MM.1S (cell line): ENCODE data around the gene NMRK2.

ENCODE experiments used
- DNase-seq: peaks from one replicate; pipeline ENCODE4 v3.0.0-alpha.2; 2015
- H2AFZ ChIP-seq: fragments of 300-600 bp; sonication (generic); 2 replicates; pipeline ENCODE4 v1.6.0; 2016; ENCODE audit warnings: antibody characterized with exemption, low read length
- H3F3A ChIP-seq: fragments of 300-600 bp; sonication (generic); 2 replicates; pipeline ENCODE4 v1.6.1; 2016; ENCODE audit warnings: mild to moderate bottlenecking, antibody characterized with exemption, low read length, moderate library complexity, mixed read lengths; ENCODE audit not compliant: insufficient read depth
- H3K27ac ChIP-seq: fragments of 300-600 bp; sonication (generic); 2 replicates; pipeline ENCODE4 v1.5.1; 2016; ENCODE audit warnings: mild to moderate bottlenecking, low read length
- H3K27me3 ChIP-seq: fragments of 300-600 bp; sonication (generic); replicated peaks from 2 replicates; pipeline ENCODE4 v1.6.0; 2016; ENCODE audit warnings: low read length; ENCODE audit not compliant: insufficient read depth
- H3K36me3 ChIP-seq: fragments of 300-600 bp; sonication (generic); replicated peaks from 2 replicates; pipeline ENCODE4 v1.6.1; 2016; ENCODE audit warnings: mild to moderate bottlenecking, low read length, mixed read lengths; ENCODE audit not compliant: insufficient read depth
- H3K4me1 ChIP-seq: fragments of 300-600 bp; sonication (generic); 2 replicates; pipeline ENCODE4 v1.6.1; 2016; ENCODE audit warnings: low read length, mixed read lengths
- H3K4me2 ChIP-seq: fragments of 300-600 bp; sonication (generic); 2 replicates; pipeline ENCODE4 v1.6.0; 2016; ENCODE audit warnings: low read depth, low read length
- H3K4me3 ChIP-seq: fragments of 300-600 bp; sonication (generic); 2 replicates; pipeline ENCODE4 v1.5.1; 2016; ENCODE audit warnings: low read length, mixed read lengths
- H3K79me2 ChIP-seq: fragments of 300-600 bp; sonication (generic); 2 replicates; pipeline ENCODE4 v1.6.1; 2016; ENCODE audit warnings: mixed run types, low read length, mixed read lengths
- H3K9ac ChIP-seq: fragments of 300-600 bp; sonication (generic); 2 replicates; pipeline ENCODE4 v1.6.1; 2016; ENCODE audit warnings: low read length, mixed read lengths
- H3K9me2 ChIP-seq: fragments of 300-600 bp; sonication (generic); replicated peaks from 2 replicates; pipeline ENCODE4 v1.6.1; 2016; ENCODE audit warnings: mild to moderate bottlenecking, low read length, mixed read lengths; ENCODE audit not compliant: insufficient read depth
- H3K9me3 ChIP-seq: fragments of 300-600 bp; sonication (generic); replicated peaks from 2 replicates; pipeline ENCODE4 v1.6.1; 2016; ENCODE audit warnings: mild to moderate bottlenecking, low read length, mixed read lengths; ENCODE audit not compliant: insufficient read depth
- H4K20me1 ChIP-seq: fragments of 300-600 bp; sonication (generic); 2 replicates; pipeline ENCODE4 v1.6.1; 2016; ENCODE audit warnings: mild to moderate bottlenecking, low read length, moderate library complexity, mixed read lengths; ENCODE audit not compliant: insufficient read depth
- CTCF ChIP-seq: fragments of 300-600 bp; sonication (generic); IDR thresholded peaks from 2 replicates; pipeline ENCODE4 v1.5.1; 2016; ENCODE audit warnings: antibody characterized with exemption, low read length, mixed read lengths
- EZH2 ChIP-seq: fragments of 300-600 bp; sonication (generic); optimal IDR thresholded peaks from 2 replicates; pipeline ENCODE3; 2017; ENCODE audit warnings: low read depth, mild to moderate bottlenecking, antibody characterized with exemption, low read length, mixed read lengths
- EZH2phosphoT487 ChIP-seq: fragments of 300-600 bp; sonication (generic); IDR thresholded peaks from 2 replicates; pipeline ENCODE4 v1.6.1; 2018; ENCODE audit warnings: antibody characterized with exemption, low read length

NMRK2 gene

GRCh38 chr19:3987619-3988371 is 54.9 kb downstream of the NMRK2 start:
- peak; percentile 95 for DNase-seq
- peak overlapping the region; percentile 88 for H3K4me3 ChIP-seq
- peaks cover 62% of the 10 kb centered on the region for H3F3A ChIP-seq
- no peaks in the 10 kb centered on the region for H3K9me3 ChIP-seq
- peak overlapping the region; percentile 59; the same call in 1 of the 2 replicates for H3K9ac ChIP-seq
- peaks cover 19% of the 10 kb centered on the region for H3K36me3 ChIP-seq
- H4K20me1 ChIP-seq, result peaks cover 20% of the 10 kb centered on the region
- H3K9me2 ChIP-seq, result no peaks in the 10 kb centered on the region
- H3K79me2 ChIP-seq, result peaks cover 25% of the 10 kb centered on the region
- no peak for TF ChIP-seq EZH2
- TF ChIP-seq EZH2phosphoT487, result no peak
- peak; percentile 79 for TF ChIP-seq CTCF
- H3K4me1 ChIP-seq, result peaks cover 13% of the 10 kb centered on the region
- peak overlapping the region; percentile 74; the same call in 1 of the 2 replicates for H3K27ac ChIP-seq
- H2AFZ ChIP-seq, result peak overlapping the region; percentile 58
- no peaks in the 10 kb centered on the region for H3K27me3 ChIP-seq
- H3K4me2 ChIP-seq, result peak overlapping the region; percentile 78

DNA sequence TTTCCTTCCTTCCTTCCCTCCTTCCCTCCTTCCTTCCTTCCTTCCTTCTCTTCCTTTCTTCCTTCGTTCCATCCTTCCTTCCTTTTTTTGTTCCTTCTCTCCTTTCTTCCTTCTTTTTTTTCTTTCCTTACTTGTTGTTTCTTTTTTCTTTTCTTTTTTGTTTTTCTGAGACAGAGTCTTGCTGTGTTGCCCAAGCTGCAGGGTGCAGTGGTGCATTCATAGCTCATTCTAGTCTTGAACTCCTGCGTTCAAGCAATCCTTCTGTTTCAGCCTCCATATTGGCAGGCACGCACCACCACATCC is 57.9 kb downstream of the NMRK2 start:
- H2AFZ ChIP-seq, result peak overlapping the region; percentile 60

More for the DNA sequence above, 57.9 kb downstream of the NMRK2 start:
- Histone ChIP-seq H3K9ac (no peak overlapping the region), H3K4me3 (no peak overlapping the region), H3K79me2 (no peaks in the 10 kb centered on the region), H4K20me1 (no peaks in the 10 kb centered on the region), H3K27ac (no peak overlapping the region), H3K9me3 (no peaks in the 10 kb centered on the region), H3K36me3 (no peaks in the 10 kb centered on the region), H3K4me2 (peak overlapping the region; percentile 47; the same call in 1 of the 2 replicates), H3K27me3 (no peaks in the 10 kb centered on the region; the same call in 1 of the 2 replicates), H3K4me1 (peaks cover 5% of the 10 kb centered on the region; the same call in 1 of the 2 replicates), H3F3A (peaks cover 38% of the 10 kb centered on the region), H3K9me2 (no peaks in the 10 kb centered on the region)
- TF ChIP-seq EZH2phosphoT487, result no peak
- TF ChIP-seq EZH2, result no peak
- no peak for TF ChIP-seq CTCF
- no peak for DNase-seq
